Astrocyte of the spinal cord (primary cell): ENCODE results near the gene DPP6.

Experiments
- DNase-seq: peaks from one replicate; pipeline ENCODE4 v3.0.0; 2011; ENCODE audit warnings: low read depth, low spot score
- H3K4me3 ChIP-seq: 2 replicates; pipeline ENCODE4 v1.5.1; 2011; ENCODE audit warnings: low read depth, mild to moderate bottlenecking, low read length, moderate library complexity
- CTCF ChIP-seq: IDR thresholded peaks from 2 replicates; pipeline ENCODE4 v1.5.1; 2012; ENCODE audit warnings: low read depth, mild to moderate bottlenecking, low read length, inconsistent platforms
- in situ Hi-C: cut with HindIII; loops from 2 replicates; pipeline ENCODE4 v1.10.0; 2017; ENCODE audit warnings: low sequenced_read_pairs

DPP6 gene

DNA sequence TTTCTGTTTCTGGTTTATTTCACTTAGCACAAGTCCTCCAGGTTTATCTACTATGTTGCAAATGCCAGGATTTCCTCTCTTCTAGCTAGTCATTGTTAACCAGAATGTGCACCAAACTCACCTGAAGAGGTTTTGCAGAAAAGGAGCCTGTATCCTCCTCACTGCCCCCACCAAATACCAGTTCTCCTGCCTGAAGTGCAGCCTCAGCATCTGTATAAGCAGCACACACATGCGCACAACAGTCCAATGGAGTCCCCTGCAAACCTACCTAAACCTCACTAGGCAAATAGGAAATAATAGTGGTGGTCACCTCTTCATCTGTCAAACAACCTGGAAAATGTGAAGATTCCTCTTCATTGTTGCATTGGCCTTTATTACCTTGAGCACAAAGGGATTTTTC, 712.9 kb downstream of the DPP6 start:
- H3K4me3 ChIP-seq, result no peak overlapping the region
- no peak for TF ChIP-seq CTCF
- no peak for DNase-seq
- in situ Hi-C loops, result no loop called here

DNA sequence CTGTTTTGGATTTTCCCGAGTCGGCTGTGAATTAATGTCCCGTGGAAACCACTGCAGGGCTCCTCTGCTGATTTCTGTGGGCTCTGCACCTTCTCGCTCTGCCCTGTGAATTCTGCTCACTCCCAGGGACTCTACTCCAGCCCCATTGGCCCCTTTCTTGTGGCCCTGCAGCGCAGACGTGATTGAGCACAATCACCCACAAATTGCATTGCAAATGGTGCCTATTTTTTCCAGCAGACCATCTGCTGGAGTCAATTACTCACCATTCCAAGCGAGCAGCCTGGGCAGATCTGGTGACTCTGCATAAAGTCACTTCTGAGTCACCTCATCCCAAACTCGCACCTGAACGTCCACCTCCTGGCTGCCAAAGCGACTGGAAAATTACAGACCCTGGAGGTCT, 714.9 kb downstream of the DPP6 start:
- in situ Hi-C loops, result no loop called here
- no peak for TF ChIP-seq CTCF
- no peak overlapping the region for H3K4me3 ChIP-seq
- no peak for DNase-seq

GRCh38 chr7:154767821-154768415, 715.7 kb downstream of the DPP6 start:
- no peak overlapping the region for H3K4me3 ChIP-seq
- DNase-seq, result no peak
- in situ Hi-C loops, result no loop called here

DNA sequence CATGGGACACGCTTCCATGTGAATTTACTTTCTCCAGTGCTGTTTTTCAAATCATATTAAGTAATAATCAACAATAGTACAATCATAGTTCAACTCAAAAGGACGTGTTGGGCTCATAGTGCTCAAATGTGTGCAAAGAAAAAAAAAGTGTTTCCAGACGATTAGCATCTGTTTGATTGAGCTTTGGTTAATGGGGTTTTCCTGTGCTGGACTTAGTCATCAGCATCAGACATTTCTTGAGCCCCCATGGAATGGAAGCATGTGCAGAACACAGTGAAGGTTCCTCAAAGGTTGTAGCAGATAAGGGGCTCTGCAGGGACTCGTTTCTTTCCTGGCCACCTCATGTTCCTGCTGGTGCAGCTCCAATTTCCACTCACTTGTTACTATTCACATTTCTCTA, 716.8 kb downstream of the DPP6 start:
- no peak for TF ChIP-seq CTCF
- H3K4me3 ChIP-seq, result no peak overlapping the region
- no peak for DNase-seq
- in situ Hi-C loops, result no loop called here

More at GRCh38 chr7:154767821-154768415, 715.7 kb downstream of the DPP6 start:
- TF ChIP-seq CTCF, result no peak

- no peak for TF ChIP-seq CTCF
- in situ Hi-C loops, result no loop called here
- H3K4me3 ChIP-seq, result no peak overlapping the region
- DNase-seq, result no peak
These were observed 717.3 kb downstream of the DPP6 start for GRCh38 chr7:154769527-154769926.

- in situ Hi-C loops, result no loop called here
- no peak for TF ChIP-seq CTCF
- DNase-seq, result no peak
- no peak overlapping the region for H3K4me3 ChIP-seq
These were observed 718.2 kb downstream of the DPP6 start for GRCh38 chr7:154770361-154770760.

- TF ChIP-seq CTCF, result no peak
- in situ Hi-C loops, result no loop called here
- no peak for DNase-seq
- H3K4me3 ChIP-seq, result no peak overlapping the region
These were observed 718.8 kb downstream of the DPP6 start for GRCh38 chr7:154770962-154771361.
